ENCODE results near the gene CDKN2B. TPM values are rescaled to one million over a fixed set of nuclear protein-coding genes. Genes with fewer than 3 reads are reported as not detected.
A peak's percentile ranks its signal among the peaks of the same experiment; 100 is the strongest.

CDKN2B gene
- total RNA-seq, 4 donors from 2014 or later: 9.9 to 14.6 (median 12.2) TPM

GRCh38 chr9:21983561-21983935 lies 25.6 kb downstream of the CDKN2B start:
- H3K4me3 ChIP-seq: no peak overlapping the region
- H3K9me3 ChIP-seq: no peaks in the 10 kb centered on the region
- H3K27ac ChIP-seq (replicated peaks in 1 of 4): no peak overlapping the region
- WGBS: 60% methylated on average over 1 of the region's 1 CpG
- peaks cover 0 to 86% (median 20%) of the 10 kb centered on the region in 4 donors for H3K27me3 ChIP-seq
- no peaks in the 10 kb centered on the region for H3K4me1 ChIP-seq
- no peak for DNase-seq (ENCODE audit: extremely low spot score)
- intact Hi-C loops (cut with DNase I): no loop called here
- no peak for TF ChIP-seq CTCF (IDR thresholded peaks at IDR 0.05)
- TF ChIP-seq POLR2AphosphoS5 (IDR thresholded peaks at IDR 0.05): no peak
- no peak for TF ChIP-seq EP300 (IDR thresholded peaks at IDR 0.05)
- no peak for TF ChIP-seq POLR2A (IDR thresholded peaks at IDR 0.05; ENCODE audit: low read depth)
- no peaks in the 10 kb centered on the region for H3K36me3 ChIP-seq

- 77% methylated on average over 1 of the region's 1 CpG for WGBS
- intact Hi-C loops (cut with DNase I): no loop called here
- Histone ChIP-seq H3K27ac (replicated peaks in 1 of 4) (no peak overlapping the region), H3K27me3 (peaks cover 0 to 86% (median 19%) of the 10 kb centered on the region in 4 donors), H3K9me3 (no peaks in the 10 kb centered on the region), H3K36me3 (no peaks in the 10 kb centered on the region), H3K4me1 (no peaks in the 10 kb centered on the region), H3K4me3 (no peak overlapping the region)
- DNase-seq (ENCODE audit: extremely low spot score): no peak
- TF ChIP-seq POLR2AphosphoS5 (IDR thresholded peaks at IDR 0.05): no peak
Measured at GRCh38 chr9:21982861-21983560, 26.1 kb downstream of the CDKN2B start.

- Histone ChIP-seq H3K4me1 (no peaks in the 10 kb centered on the region), H3K27me3 (peaks cover 0 to 86% (median 20%) of the 10 kb centered on the region in 4 donors), H3K9me3 (no peaks in the 10 kb centered on the region), H3K36me3 (no peaks in the 10 kb centered on the region), H3K4me3 (no peak overlapping the region), H3K27ac (replicated peaks in 1 of 4) (no peak overlapping the region)
- DNase-seq (ENCODE audit: extremely low spot score): no peak
- no peak for TF ChIP-seq POLR2AphosphoS5 (IDR thresholded peaks at IDR 0.05)
- no peak for TF ChIP-seq POLR2A (IDR thresholded peaks at IDR 0.05; ENCODE audit: low read depth)
- TF ChIP-seq EP300 (IDR thresholded peaks at IDR 0.05): no peak
- no peak for TF ChIP-seq CTCF (IDR thresholded peaks at IDR 0.05)
- intact Hi-C loops (cut with DNase I): no loop called here
- 59% methylated on average over 1 of the region's 1 CpG for WGBS
Measured at GRCh38 chr9:21982391-21982790, 26.7 kb downstream of the CDKN2B start.

- H3K4me3 ChIP-seq: no peak overlapping the region
- intact Hi-C loops (cut with DNase I): no loop called here
- no peaks in the 10 kb centered on the region for H3K36me3 ChIP-seq
- peaks cover 14 to 96% (median 63%) of the 10 kb centered on the region in 4 donors for H3K27me3 ChIP-seq
- H3K9me3 ChIP-seq: no peaks in the 10 kb centered on the region
- WGBS: 26% methylated on average over 19 of the region's 19 CpGs
- TF ChIP-seq CTCF (IDR thresholded peaks at IDR 0.05) (no peak), EP300 (IDR thresholded peaks at IDR 0.05) (no peak), POLR2AphosphoS5 (IDR thresholded peaks at IDR 0.05) (no peak), POLR2A (IDR thresholded peaks at IDR 0.05; ENCODE audit: low read depth) (no peak)
- DNase-seq (ENCODE audit: extremely low spot score): no peak
- H3K27ac ChIP-seq (replicated peaks in 1 of 4): no peak overlapping the region
- H3K4me1 ChIP-seq: peaks cover 10 to 22% (median 18%) of the 10 kb centered on the region in 4 donors
Measured at GRCh38 chr9:21976334-21976875, 32.7 kb downstream of the CDKN2B start.

GRCh38 chr9:21974722-21975409 lies 34.2 kb downstream of the CDKN2B start:
- WGBS: 2% methylated on average over 20 of the region's 51 CpGs
- TF ChIP-seq POLR2AphosphoS5 (IDR thresholded peaks at IDR 0.05) (peak in 1 of 2 donors; percentile 8), CTCF (IDR thresholded peaks at IDR 0.05) (no peak)
- DNase-seq (ENCODE audit: extremely low spot score): no peak

More at GRCh38 chr9:21974722-21975409, 34.2 kb downstream of the CDKN2B start:
- Histone ChIP-seq H3K4me3 (peak overlapping the region; percentile 43 to 57 (median 46)), H3K9me3 (no peaks in the 10 kb centered on the region), H3K27me3 (peaks cover 24 to 100% (median 76%) of the 10 kb centered on the region in 4 donors), H3K4me1 (peaks cover 13 to 30% (median 26%) of the 10 kb centered on the region in 4 donors), H3K36me3 (no peaks in the 10 kb centered on the region), H3K27ac (replicated peaks in 1 of 4) (no peak overlapping the region)
- intact Hi-C loops (cut with DNase I): no loop called here
